ACHN (cell line): Measurements from ENCODE around the gene CMTM7.
"Not testable (repeated sequence)": the region's sequence is repeated elsewhere in the genome, so short reads cannot be mapped to it uniquely, and the experiment has no call there.

Source experiments
- DNase-seq: peaks from one replicate; pipeline ENCODE4 v3.0.0-alpha.2; 2015
- in situ Hi-C: cut with HindIII; loops from 2 replicates; pipeline ENCODE4 v1.10.0; 2017; ENCODE audit warnings: low sequenced_read_pairs, low pct_ligation_motif_present, low pct_unique_long_range_greater_than_20kb

CMTM7 gene

GRCh38 chr3:32450992-32451659 lies 59.5 kb downstream of the CMTM7 start:
- no peak for DNase-seq

GRCh38 chr3:32452009-32452408 lies 60.4 kb downstream of the CMTM7 start:
- no peak for DNase-seq
- in situ Hi-C loops, result no loop called here

More at GRCh38 chr3:32450992-32451659, 59.5 kb downstream of the CMTM7 start:
- in situ Hi-C loops, result no loop called here

DNA sequence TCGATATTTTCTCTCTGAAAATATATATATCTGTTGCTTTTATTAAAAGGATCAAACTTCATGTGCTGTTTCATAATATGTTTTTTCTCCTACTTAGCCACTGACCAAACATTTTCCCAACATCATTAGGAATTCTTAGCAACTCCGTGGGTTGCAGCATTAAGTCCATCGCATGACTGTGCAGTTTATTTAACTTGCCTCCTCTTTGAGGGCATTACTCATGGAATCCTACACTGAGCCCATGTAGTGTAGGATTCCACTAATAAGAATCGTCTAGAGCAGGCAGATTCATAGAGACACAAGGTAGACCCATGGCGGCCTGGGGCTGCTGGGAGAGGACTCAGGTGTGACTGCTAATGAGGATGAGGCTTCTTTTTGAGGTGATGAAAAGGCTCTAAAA lies 61.7 kb downstream of the CMTM7 start:
- in situ Hi-C loops, result no loop called here

GRCh38 chr3:32454111-32454510 lies 62.5 kb downstream of the CMTM7 start:
- in situ Hi-C loops, result no loop called here
- DNase-seq, result no peak

More for the DNA sequence above, 61.7 kb downstream of the CMTM7 start:
- DNase-seq, result no peak

DNA sequence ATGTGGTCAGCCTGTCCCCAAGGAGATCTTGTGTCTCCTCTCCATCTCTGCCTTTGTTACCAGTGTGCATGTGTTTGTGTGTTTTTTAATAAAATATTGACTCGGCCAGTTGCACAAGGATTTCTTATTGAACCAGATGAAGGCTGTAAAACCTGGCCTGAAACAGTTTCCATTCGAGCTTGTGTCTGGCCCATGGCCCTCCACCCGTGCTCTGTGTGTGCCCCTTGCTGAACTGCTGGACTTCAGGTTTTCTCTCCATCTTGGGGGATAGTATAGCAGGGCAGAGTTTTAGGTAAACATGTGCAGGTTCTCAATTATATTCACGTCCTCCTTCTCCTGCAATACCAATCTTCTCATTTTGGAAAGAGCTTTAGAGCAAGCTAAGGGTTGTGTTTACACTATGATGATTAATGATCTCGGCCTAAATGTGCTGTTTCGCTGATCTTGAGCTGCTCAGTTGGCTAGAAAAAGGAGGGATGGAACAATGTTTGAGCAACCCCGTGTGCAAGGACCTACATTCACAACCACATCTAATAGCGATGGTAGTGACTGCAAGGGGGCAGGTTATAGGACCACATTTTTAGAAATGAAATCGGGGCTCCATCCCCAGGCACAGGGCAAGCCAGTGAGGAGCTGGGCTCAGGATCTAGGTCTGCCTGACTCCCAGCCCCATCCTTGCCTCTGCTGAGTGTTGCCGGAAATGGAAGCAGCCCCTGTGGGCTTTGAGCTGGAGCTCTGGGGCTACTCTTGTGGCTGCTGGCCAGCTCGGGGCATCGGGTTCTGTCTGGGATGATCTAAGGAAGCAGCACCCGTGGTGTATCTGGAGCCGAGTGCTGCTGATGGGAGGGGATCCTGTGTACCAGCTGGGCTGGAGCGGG lies 63.3 kb downstream of the CMTM7 start:
- DNase-seq, result no peak
- in situ Hi-C loops, result no loop called here

GRCh38 chr3:32455609-32456428 lies 64.2 kb downstream of the CMTM7 start:
- DNase-seq, result no peak
- in situ Hi-C loops, result no loop called here

GRCh38 chr3:32456429-32457130 lies 64.9 kb downstream of the CMTM7 start:
- in situ Hi-C loops, result no loop called here
- DNase-seq, result no peak

GRCh38 chr3:32457971-32458471 lies 66.4 kb downstream of the CMTM7 start:
- DNase-seq, result no peak
- in situ Hi-C loops, result no loop called here

- in situ Hi-C loops, result no loop called here
Observed at GRCh38 chr3:32459450-32459849, 67.8 kb downstream of the CMTM7 start.

GRCh38 chr3:32460031-32460749 lies 68.5 kb downstream of the CMTM7 start:
- DNase-seq, result no peak
- in situ Hi-C loops, result no loop called here

More at GRCh38 chr3:32459450-32459849, 67.8 kb downstream of the CMTM7 start:
- DNase-seq, result no peak

DNA sequence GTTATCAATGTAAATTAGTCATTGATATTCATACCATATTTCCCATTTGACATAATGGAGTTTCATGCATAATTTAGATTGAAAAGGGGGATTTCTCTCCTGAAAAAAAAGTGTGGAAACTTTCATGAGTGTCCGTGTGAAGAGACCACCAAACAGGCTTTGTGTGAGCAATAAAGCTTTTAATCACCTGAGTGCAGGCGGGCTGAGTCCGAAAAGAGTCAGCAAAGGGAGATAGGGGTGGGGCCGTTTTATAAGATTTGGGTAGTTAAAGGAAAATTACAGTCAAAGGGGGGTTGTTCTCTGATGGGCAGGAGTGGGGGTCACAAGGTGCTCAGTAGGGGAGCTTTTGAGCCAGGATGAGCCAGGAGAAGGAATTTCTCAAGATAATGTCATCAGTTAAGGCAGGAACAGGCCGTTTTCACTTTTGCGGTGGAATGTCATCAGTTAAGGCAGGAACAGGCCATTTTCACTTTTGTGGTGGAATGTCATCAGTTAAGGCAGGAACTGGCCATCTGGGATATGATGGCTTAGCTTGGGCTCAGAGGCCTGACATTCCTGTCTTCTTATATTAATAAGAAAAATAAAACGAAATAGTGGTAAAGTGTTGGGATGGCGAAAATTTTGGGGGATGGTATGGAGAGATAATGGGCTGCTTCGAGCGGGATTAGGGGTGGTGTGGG lies 69.3 kb downstream of the CMTM7 start:
- in situ Hi-C loops, DNase-seq: not testable (repeated sequence)

DNA sequence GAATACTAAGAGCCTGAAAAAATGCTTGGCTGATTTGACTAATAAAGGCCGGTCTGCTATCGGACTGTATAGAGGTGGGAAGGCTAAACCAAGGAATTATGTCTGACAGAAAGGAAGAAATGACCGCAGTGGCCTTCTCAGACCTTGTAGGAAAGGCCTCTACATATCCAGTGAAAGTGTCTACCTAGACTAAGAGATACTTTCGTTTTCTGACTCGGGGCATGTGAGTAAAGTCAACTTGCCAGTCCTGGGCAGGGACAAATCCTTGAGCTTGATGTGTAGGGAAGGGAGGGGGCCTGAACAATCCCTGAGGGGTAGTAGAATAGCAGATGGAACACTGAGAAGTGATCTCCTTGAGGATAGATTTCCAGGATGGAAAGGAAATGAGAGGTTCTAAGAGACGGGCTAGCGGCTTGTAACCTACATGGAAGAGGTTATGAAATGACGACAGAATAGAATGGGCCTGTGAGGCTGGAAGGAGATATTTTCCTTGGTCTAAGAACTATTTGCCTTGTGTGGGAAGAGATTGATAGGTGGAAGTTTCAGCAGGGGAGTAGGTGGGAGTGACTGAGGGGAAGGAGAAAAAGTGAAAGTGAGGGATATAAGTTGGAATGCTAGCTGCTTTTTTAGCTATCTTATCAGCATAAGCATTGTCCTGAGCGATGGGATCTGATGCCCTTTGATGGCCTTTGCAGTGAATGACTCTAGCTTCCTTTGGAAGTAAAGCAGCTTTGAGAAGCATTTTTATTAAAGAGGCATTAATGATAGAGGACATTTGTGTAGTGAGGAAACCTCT lies 70.7 kb downstream of the CMTM7 start:
- in situ Hi-C loops, result not testable (repeated sequence)

DNA sequence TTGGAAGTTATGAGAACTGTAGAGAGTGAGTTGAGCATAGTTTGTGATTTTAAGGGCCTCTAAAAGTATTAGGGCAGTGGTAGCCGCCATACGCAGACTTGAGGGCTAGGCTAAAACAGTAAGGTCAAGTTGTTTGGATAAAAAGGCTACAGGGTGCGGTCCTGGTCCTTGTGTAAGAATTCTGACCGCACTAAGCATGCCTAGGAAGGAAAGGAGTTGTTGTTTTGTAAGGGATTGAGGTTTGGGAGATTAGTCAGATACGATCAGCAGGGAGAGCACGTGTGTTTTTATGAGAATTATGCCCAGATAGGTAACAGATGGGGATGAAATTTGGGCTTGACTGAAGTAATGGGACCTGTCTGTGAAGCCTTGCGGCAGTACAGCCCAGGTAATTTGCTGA lies 71.8 kb downstream of the CMTM7 start:
- in situ Hi-C loops, DNase-seq: not testable (repeated sequence)

More for the DNA sequence above, 70.7 kb downstream of the CMTM7 start:
- not testable (repeated sequence) for DNase-seq

DNA sequence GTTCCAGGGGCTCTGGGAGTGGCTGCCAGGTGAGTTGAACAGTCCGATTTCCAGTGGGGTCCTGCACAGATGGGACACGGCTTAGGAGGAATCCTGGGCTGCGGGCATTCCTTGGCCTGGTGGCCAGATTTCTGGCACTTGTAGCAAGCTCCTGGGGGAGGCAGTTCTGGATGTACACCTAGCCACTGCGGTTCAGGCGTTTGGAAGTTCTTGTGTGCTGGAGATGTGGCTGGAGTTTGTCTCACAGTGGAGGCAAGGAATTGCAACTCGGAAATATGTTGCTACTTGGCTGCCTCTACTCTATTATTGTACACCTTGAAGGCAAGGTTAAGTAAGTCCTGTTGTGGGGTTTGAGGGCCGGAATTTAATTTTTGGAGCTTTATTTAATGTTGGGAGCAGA lies 73.1 kb downstream of the CMTM7 start:
- not testable (repeated sequence) for DNase-seq

DNA sequence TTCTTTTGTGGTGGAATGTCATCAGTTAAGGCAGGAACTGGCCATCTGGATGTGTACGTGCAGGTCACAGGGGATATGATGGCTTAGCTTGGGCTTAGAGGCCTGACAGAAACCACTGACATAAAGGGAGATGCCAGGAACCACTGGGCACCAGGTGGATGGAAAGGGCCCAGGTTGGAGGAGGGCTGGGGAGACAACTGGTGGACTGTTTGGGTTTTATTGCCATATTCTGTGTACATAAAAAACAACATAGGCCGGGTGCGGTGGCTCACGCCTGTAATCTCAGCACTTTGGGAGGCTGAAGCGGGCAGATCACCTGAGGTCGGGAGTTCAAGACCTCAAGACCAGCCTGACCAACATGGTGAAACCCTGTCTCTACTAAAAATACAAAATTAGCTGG lies 75.2 kb downstream of the CMTM7 start:
- DNase-seq, in situ Hi-C loops: not testable (repeated sequence)

More for the DNA sequence above, 73.1 kb downstream of the CMTM7 start:
- in situ Hi-C loops, result not testable (repeated sequence)

- peak; percentile 58 for DNase-seq
- in situ Hi-C loops, result no loop called here
Observed at GRCh38 chr3:32467333-32468070, 75.8 kb downstream of the CMTM7 start.
